Measurements from ENCODE around the gene CCDC28A.

DNA sequence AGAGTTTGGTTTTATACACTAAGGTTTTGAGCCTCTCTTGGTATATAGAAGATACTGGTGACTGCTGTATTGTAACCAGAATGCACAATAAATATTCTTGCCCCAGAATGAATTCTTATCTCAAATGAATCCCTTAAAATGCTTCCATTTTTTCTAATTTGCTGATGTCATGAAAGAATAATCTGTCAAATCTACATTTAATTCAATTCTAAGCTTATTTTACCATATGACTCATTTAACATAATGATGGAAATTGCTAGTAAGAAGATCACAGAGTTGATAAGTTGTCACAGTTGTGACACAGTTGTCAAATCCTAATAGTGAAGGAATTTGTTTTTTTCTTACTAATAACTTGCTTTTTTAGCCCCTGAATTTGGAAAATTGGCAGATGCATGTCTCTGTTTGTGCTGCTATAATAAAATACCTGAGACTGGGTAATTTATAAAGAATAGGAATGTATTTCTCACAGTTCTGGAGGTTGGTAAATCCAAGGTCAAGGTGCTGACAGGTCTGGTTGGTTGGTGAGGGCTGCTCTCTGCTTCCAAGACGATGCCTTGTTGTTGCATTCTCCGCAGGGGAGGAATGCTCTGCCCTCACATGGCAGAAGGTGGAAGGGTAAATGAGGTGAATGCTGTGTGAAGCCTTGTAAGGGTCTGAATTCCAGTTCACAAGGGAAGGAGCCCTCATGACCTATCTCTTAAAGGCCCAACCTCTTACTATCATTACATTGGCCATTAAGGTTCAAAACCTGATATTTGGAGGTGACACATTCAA is 27.0 kb downstream of the CCDC28A start:
- TF ChIP-seq, protein P1, sequence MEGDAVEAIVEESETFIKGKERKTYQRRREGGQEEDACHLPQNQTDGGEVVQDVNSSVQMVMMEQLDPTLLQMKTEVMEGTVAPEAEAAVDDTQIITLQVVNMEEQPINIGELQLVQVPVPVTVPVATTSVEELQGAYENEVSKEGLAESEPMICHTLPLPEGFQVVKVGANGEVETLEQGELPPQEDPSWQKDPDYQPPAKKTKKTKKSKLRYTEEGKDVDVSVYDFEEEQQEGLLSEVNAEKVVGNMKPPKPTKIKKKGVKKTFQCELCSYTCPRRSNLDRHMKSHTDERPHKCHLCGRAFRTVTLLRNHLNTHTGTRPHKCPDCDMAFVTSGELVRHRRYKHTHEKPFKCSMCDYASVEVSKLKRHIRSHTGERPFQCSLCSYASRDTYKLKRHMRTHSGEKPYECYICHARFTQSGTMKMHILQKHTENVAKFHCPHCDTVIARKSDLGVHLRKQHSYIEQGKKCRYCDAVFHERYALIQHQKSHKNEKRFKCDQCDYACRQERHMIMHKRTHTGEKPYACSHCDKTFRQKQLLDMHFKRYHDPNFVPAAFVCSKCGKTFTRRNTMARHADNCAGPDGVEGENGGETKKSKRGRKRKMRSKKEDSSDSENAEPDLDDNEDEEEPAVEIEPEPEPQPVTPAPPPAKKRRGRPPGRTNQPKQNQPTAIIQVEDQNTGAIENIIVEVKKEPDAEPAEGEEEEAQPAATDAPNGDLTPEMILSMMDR (IDR thresholded peaks at IDR 0.05; ENCODE audit: low read depth, low read length, missing input control), result no peak
- TF ChIP-seq, protein P2, sequence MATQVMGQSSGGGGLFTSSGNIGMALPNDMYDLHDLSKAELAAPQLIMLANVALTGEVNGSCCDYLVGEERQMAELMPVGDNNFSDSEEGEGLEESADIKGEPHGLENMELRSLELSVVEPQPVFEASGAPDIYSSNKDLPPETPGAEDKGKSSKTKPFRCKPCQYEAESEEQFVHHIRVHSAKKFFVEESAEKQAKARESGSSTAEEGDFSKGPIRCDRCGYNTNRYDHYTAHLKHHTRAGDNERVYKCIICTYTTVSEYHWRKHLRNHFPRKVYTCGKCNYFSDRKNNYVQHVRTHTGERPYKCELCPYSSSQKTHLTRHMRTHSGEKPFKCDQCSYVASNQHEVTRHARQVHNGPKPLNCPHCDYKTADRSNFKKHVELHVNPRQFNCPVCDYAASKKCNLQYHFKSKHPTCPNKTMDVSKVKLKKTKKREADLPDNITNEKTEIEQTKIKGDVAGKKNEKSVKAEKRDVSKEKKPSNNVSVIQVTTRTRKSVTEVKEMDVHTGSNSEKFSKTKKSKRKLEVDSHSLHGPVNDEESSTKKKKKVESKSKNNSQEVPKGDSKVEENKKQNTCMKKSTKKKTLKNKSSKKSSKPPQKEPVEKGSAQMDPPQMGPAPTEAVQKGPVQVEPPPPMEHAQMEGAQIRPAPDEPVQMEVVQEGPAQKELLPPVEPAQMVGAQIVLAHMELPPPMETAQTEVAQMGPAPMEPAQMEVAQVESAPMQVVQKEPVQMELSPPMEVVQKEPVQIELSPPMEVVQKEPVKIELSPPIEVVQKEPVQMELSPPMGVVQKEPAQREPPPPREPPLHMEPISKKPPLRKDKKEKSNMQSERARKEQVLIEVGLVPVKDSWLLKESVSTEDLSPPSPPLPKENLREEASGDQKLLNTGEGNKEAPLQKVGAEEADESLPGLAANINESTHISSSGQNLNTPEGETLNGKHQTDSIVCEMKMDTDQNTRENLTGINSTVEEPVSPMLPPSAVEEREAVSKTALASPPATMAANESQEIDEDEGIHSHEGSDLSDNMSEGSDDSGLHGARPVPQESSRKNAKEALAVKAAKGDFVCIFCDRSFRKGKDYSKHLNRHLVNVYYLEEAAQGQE (IDR thresholded peaks at IDR 0.05), result no peak
